ENCODE measurements around the gene CREG2. TPM values are rescaled to one million over a fixed set of nuclear protein-coding genes. Genes with fewer than 3 reads are reported as not detected.

Gene CREG2
- total RNA-seq, 1 donor from 2014 or later, result 0.17 TPM

- Histone ChIP-seq H3K4me3 (ENCODE audit: low read depth, low read length) (no peak overlapping the region), H3K27me3 (ENCODE audit: control insufficient read depth, insufficient read depth, low read length) (no peaks in the 10 kb centered on the region), H3K36me3 (ENCODE audit: control insufficient read depth, insufficient read depth, low read length) (no peaks in the 10 kb centered on the region)
- TF ChIP-seq, protein P1, sequence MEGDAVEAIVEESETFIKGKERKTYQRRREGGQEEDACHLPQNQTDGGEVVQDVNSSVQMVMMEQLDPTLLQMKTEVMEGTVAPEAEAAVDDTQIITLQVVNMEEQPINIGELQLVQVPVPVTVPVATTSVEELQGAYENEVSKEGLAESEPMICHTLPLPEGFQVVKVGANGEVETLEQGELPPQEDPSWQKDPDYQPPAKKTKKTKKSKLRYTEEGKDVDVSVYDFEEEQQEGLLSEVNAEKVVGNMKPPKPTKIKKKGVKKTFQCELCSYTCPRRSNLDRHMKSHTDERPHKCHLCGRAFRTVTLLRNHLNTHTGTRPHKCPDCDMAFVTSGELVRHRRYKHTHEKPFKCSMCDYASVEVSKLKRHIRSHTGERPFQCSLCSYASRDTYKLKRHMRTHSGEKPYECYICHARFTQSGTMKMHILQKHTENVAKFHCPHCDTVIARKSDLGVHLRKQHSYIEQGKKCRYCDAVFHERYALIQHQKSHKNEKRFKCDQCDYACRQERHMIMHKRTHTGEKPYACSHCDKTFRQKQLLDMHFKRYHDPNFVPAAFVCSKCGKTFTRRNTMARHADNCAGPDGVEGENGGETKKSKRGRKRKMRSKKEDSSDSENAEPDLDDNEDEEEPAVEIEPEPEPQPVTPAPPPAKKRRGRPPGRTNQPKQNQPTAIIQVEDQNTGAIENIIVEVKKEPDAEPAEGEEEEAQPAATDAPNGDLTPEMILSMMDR (IDR thresholded peaks at IDR 0.05; ENCODE audit: insufficient read depth, low read length, poor library complexity, severe bottlenecking), result no peak
- DNase-seq (ENCODE audit: low read depth), result no peak
These were observed 87.1 kb downstream of the CREG2 start for GRCh38 chr2:101300164-101300563.

GRCh38 chr2:101299604-101300003, 87.7 kb downstream of the CREG2 start:
- Histone ChIP-seq H3K4me3 (ENCODE audit: low read depth, low read length) (no peak overlapping the region), H3K27me3 (ENCODE audit: control insufficient read depth, insufficient read depth, low read length) (no peaks in the 10 kb centered on the region), H3K36me3 (ENCODE audit: control insufficient read depth, insufficient read depth, low read length) (no peaks in the 10 kb centered on the region)
- DNase-seq (ENCODE audit: low read depth), result no peak
- TF ChIP-seq, protein P1 (IDR thresholded peaks at IDR 0.05; ENCODE audit: insufficient read depth, low read length, poor library complexity, severe bottlenecking), result no peak

DNA sequence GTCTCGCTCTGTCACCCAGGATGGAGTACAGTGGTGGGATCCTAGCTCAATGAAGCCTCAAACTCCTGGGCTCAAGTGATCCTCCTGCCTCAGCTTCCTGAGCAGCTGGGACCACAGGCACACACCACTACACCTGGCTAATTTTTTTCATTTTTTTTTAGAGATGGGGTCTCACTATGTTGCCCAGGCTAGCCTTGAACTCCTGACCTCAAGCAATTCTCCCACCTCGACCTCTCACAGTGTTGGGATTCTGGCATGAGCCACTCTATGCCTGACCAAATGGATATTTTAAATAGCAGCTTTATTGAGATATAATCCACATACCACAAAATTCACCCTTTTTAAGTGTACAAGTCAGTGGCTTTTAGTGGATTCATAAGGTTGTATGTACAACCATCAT, 89.9 kb downstream of the CREG2 start:
- TF ChIP-seq, protein P1 (IDR thresholded peaks at IDR 0.05; ENCODE audit: insufficient read depth, low read length, poor library complexity, severe bottlenecking), result no peak
- H3K36me3 ChIP-seq (ENCODE audit: control insufficient read depth, insufficient read depth, low read length), result peaks cover 1% of the 10 kb centered on the region
- DNase-seq (ENCODE audit: low read depth), result no peak
- no peak overlapping the region for H3K4me3 ChIP-seq (ENCODE audit: low read depth, low read length)
- no peaks in the 10 kb centered on the region for H3K27me3 ChIP-seq (ENCODE audit: control insufficient read depth, insufficient read depth, low read length)

GRCh38 chr2:101296371-101296770, 90.9 kb downstream of the CREG2 start:
- Histone ChIP-seq H3K4me3 (ENCODE audit: low read depth, low read length) (no peak overlapping the region), H3K36me3 (ENCODE audit: control insufficient read depth, insufficient read depth, low read length) (peaks cover 1% of the 10 kb centered on the region), H3K27me3 (ENCODE audit: control insufficient read depth, insufficient read depth, low read length) (no peaks in the 10 kb centered on the region)
- DNase-seq (ENCODE audit: low read depth), result no peak
- TF ChIP-seq, protein P1 (IDR thresholded peaks at IDR 0.05; ENCODE audit: insufficient read depth, low read length, poor library complexity, severe bottlenecking), result no peak

DNA sequence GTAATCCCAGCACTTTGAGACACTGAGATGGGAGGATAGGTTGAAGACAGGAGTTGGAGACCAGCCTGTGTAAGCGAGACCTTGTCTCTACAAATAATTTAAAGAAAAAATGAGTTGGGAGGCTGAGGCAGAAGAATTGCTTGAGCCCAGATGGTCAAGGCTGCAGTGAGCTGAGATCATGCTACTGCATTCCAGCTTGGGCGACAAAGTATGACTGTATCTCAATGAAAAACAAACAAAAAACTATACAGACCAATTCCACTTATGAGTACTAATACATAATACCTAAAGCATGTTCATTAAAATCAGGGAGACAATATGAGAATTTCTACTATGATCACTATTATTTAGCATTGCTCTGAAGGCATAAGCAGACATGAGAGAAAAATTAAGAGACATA, 91.4 kb downstream of the CREG2 start:
- no peak for DNase-seq (ENCODE audit: low read depth)
- H3K36me3 ChIP-seq (ENCODE audit: control insufficient read depth, insufficient read depth, low read length), result peaks cover 1% of the 10 kb centered on the region
- TF ChIP-seq, protein P1 (IDR thresholded peaks at IDR 0.05; ENCODE audit: insufficient read depth, low read length, poor library complexity, severe bottlenecking), result no peak
- no peak overlapping the region for H3K4me3 ChIP-seq (ENCODE audit: low read depth, low read length)
- no peaks in the 10 kb centered on the region for H3K27me3 ChIP-seq (ENCODE audit: control insufficient read depth, insufficient read depth, low read length)

Other genes starting within 250 kb of the CREG2 start
- gene TBC1D8, start 236.1 kb downstream of the CREG2 start, total RNA-seq, result 16.8 and 17.3 TPM in 2 replicates
- 51.3 and 62.9 TPM in 2 replicates for gene CNOT11, start 134.6 kb downstream of the CREG2 start, total RNA-seq
- gene RNF149, start 78.8 kb downstream of the CREG2 start, total RNA-seq, result 51.6 and 66.2 TPM in 2 replicates
- 0.25 and 3.3 TPM in 2 replicates for gene RFX8, start 87.6 kb upstream of the CREG2 start, total RNA-seq

All from kidney epithelial cell (primary cell).